ENCODE data around the gene NREP.

GRCh38 chr5:111747337-111747736 is 9.7 kb downstream of the NREP start:
- no peak for TF ChIP-seq CTCF (conservative IDR thresholded peaks at IDR 0.05 in 1 of 2, IDR thresholded peaks at IDR 0.05 in 1 of 2; ENCODE audit: low read depth in 1 of 2, low read length in 2 of 2)
- TF ChIP-seq EZH2 (IDR thresholded peaks at IDR 0.05; ENCODE audit: low read length, missing control alignments), result no peak
